Trophoblast cell (in vitro differentiated cells and primary cell): ENCODE data around the gene RSPO3.

ENCODE experiments used
- DNase-seq, 2 donors: peaks; one replicate each; pipeline ENCODE4 v3.0.0-alpha.2; 2016
- H2AFZ ChIP-seq: 2 replicates; pipeline ENCODE4 v1.6.1; 2013; ENCODE audit warnings: low read length, moderate library complexity, mild to moderate bottlenecking; ENCODE audit not compliant: insufficient read depth, poor library complexity
- H2AK5ac ChIP-seq: 2 replicates; pipeline ENCODE4 v1.6.1; 2013; ENCODE audit warnings: mild to moderate bottlenecking, low read length
- H2BK120ac ChIP-seq: 2 replicates; pipeline ENCODE4 v1.6.1; 2013; ENCODE audit warnings: low read length, mild to moderate bottlenecking, moderate library complexity; ENCODE audit not compliant: insufficient read depth, poor library complexity
- H2BK12ac ChIP-seq: 2 replicates; pipeline ENCODE4 v1.6.1; 2013; ENCODE audit warnings: mild to moderate bottlenecking, low read length, moderate library complexity
- H2BK5ac ChIP-seq: 2 replicates; pipeline ENCODE4 v1.6.1; 2013; ENCODE audit warnings: low read length, low read depth, moderate library complexity, mild to moderate bottlenecking; ENCODE audit not compliant: poor library complexity
- H3K14ac ChIP-seq: 2 replicates; pipeline ENCODE4 v1.6.1; 2013; ENCODE audit warnings: mild to moderate bottlenecking, low read length
- H3K18ac ChIP-seq: 2 replicates; pipeline ENCODE4 v1.6.1; 2013; ENCODE audit warnings: mild to moderate bottlenecking, low read length
- H3K23ac ChIP-seq: 2 replicates; pipeline ENCODE4 v1.6.1; 2013; ENCODE audit warnings: low read length
- H3K27ac ChIP-seq: 2 replicates; pipeline ENCODE4 v1.5.1; 2013; ENCODE audit warnings: low read depth, mild to moderate bottlenecking, inconsistent platforms, low read length, moderate library complexity
- H3K27me3 ChIP-seq: 2 replicates; pipeline ENCODE4 v1.6.1; 2013; ENCODE audit warnings: inconsistent platforms, mild to moderate bottlenecking, low read length, moderate library complexity; ENCODE audit not compliant: insufficient read depth
- H3K36me3 ChIP-seq, 2 experiments: 1 replicate in 1 of 2; 2 replicates in 1 of 2; pipeline ENCODE4 v1.6.1; 2013; ENCODE audit warnings: low read length in 2 of 2, mild to moderate bottlenecking in 2 of 2, moderate library complexity in 1 of 2; ENCODE audit not compliant: insufficient read depth in 2 of 2, control insufficient read depth in 1 of 2
- H3K4ac ChIP-seq: 2 replicates; pipeline ENCODE4 v1.6.1; 2013; ENCODE audit warnings: low read depth, mild to moderate bottlenecking, low read length, moderate library complexity
- H3K4me1 ChIP-seq, 2 experiments: 1 replicate in 1 of 2; 2 replicates in 1 of 2; pipeline ENCODE4 v1.6.1; 2013; ENCODE audit warnings: low read length in 2 of 2, mild to moderate bottlenecking in 2 of 2, moderate library complexity in 1 of 2; ENCODE audit not compliant: insufficient read depth in 2 of 2, control insufficient read depth in 1 of 2
- H3K4me2 ChIP-seq: 2 replicates; pipeline ENCODE4 v1.6.1; 2013; ENCODE audit warnings: inconsistent platforms, mild to moderate bottlenecking, low read length, moderate library complexity
- H3K4me3 ChIP-seq: 2 replicates; pipeline ENCODE4 v1.5.1; 2013; ENCODE audit warnings: mild to moderate bottlenecking, low read depth, low read length, inconsistent platforms
- H3K79me1 ChIP-seq: one replicate; pipeline ENCODE4 v1.6.1; 2013; ENCODE audit warnings: low read length
- H3K79me2 ChIP-seq: 2 replicates; pipeline ENCODE4 v1.6.1; 2013; ENCODE audit warnings: low read length, mild to moderate bottlenecking; ENCODE audit not compliant: control insufficient read depth, insufficient read depth, poor library complexity
- H3K9ac ChIP-seq: 2 replicates; pipeline ENCODE4 v1.6.1; 2013; ENCODE audit warnings: mild to moderate bottlenecking, low read length
- H3K9me3 ChIP-seq: 2 replicates; pipeline ENCODE4 v1.6.1; 2013; ENCODE audit warnings: low read depth, mild to moderate bottlenecking, control low read depth, inconsistent platforms, low read length; ENCODE audit not compliant: insufficient read depth
- H4K12ac ChIP-seq: 2 replicates; pipeline ENCODE4 v1.6.1; 2013; ENCODE audit warnings: low read depth, mild to moderate bottlenecking, low read length, moderate library complexity
- H4K8ac ChIP-seq: 2 replicates; pipeline ENCODE4 v1.6.1; 2013; ENCODE audit warnings: low read depth, mild to moderate bottlenecking, low read length, moderate library complexity
- H4K91ac ChIP-seq: one replicate; pipeline ENCODE4 v1.6.1; 2013; ENCODE audit warnings: low read depth, mild to moderate bottlenecking, low read length, moderate library complexity
- WGBS: extraction: QIAGEN DNeasy Blood & Tissue Kit; methylation state at CpG from one replicate; pipeline ENCODE4 v1.1.7; 2013; ENCODE audit warnings: missing lambda C conversion rate; ENCODE audit not compliant: insufficient read length, insufficient coverage; ENCODE audit errors: extremely low coverage; 5-methylcytosine and 5-hydroxymethylcytosine counted together

Gene RSPO3

DNA sequence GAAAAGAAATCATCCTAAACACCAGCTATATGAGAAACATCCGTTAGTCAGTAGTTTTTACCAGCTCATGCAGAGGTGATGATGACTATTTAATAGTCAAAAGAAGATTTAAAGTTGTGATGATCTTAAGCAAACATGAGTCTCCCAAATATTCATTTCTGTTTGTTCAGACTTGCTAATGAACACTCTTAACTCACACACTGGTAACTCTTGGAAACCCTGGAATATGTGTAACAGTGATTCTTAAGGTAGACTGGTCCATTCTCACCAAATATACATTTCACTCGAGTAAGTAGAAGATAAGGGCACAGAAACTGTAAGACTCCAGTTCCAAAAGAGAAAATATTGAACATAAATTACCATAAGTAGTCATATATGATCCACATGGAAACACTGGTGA lies 29.1 kb downstream of the RSPO3 start:
- H4K12ac ChIP-seq = no peak overlapping the region
- H2AK5ac ChIP-seq = no peak overlapping the region
- H3K79me2 ChIP-seq = no peaks in the 10 kb centered on the region
- DNase-seq = no peak
- H3K9me3 ChIP-seq = no peaks in the 10 kb centered on the region
- no peaks in the 10 kb centered on the region for H3K36me3 ChIP-seq
- H3K14ac ChIP-seq = no peak overlapping the region
- H3K4me3 ChIP-seq = no peak overlapping the region
- H3K4me1 ChIP-seq = peaks cover 0 to 4% of the 10 kb centered on the region in 2 experiments
- no peak overlapping the region for H2BK12ac ChIP-seq
- H2BK5ac ChIP-seq = no peak overlapping the region
- no peak overlapping the region for H3K4me2 ChIP-seq
- no peak overlapping the region for H2BK120ac ChIP-seq
- no peak overlapping the region for H4K8ac ChIP-seq
- WGBS = no CpG with 5 or more reads among the region's 2 CpGs
- no peak overlapping the region for H3K4ac ChIP-seq
- no peak overlapping the region for H3K23ac ChIP-seq
- H3K9ac ChIP-seq = no peak overlapping the region
- H4K91ac ChIP-seq = no peak overlapping the region
- H3K27me3 ChIP-seq = no peaks in the 10 kb centered on the region
- no peak overlapping the region for H3K18ac ChIP-seq
- H3K79me1 ChIP-seq = no peaks in the 10 kb centered on the region
- H3K27ac ChIP-seq = no peak overlapping the region
- H2AFZ ChIP-seq = no peak overlapping the region

DNA sequence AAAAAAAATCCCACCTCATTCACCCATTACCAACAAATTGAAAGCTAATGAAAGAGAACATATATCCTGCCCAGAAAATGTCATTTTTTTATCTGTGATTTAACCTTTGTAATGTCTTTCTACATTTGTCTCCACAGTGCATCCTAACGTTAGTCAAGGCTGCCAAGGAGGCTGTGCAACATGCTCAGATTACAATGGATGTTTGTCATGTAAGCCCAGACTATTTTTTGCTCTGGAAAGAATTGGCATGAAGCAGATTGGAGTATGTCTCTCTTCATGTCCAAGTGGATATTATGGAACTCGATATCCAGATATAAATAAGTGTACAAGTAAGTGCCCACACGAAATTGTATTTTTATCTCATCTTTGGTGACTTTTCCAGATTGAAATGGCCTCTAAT lies 30.0 kb downstream of the RSPO3 start:
- no peaks in the 10 kb centered on the region for H3K79me2 ChIP-seq
- H4K12ac ChIP-seq = no peak overlapping the region
- H3K14ac ChIP-seq = no peak overlapping the region
- no peak overlapping the region for H2AK5ac ChIP-seq
- H3K27me3 ChIP-seq = no peaks in the 10 kb centered on the region
- no peak overlapping the region for H3K18ac ChIP-seq
- H4K91ac ChIP-seq = no peak overlapping the region
- H4K8ac ChIP-seq = no peak overlapping the region
- no peaks in the 10 kb centered on the region for H3K36me3 ChIP-seq
- no peaks in the 10 kb centered on the region for H3K9me3 ChIP-seq
- H3K4me3 ChIP-seq = no peak overlapping the region
- H3K23ac ChIP-seq = no peak overlapping the region
- no peak overlapping the region for H3K9ac ChIP-seq
- H2BK12ac ChIP-seq = no peak overlapping the region
- H2BK120ac ChIP-seq = no peak overlapping the region
- no peaks in the 10 kb centered on the region for H3K79me1 ChIP-seq
- H2BK5ac ChIP-seq = no peak overlapping the region
- no CpG with 5 or more reads among the region's 3 CpGs for WGBS
- no peak overlapping the region for H3K4ac ChIP-seq
- H2AFZ ChIP-seq = no peak overlapping the region
- no peak for DNase-seq
- H3K27ac ChIP-seq = no peak overlapping the region
- H3K4me2 ChIP-seq = no peak overlapping the region
- H3K4me1 ChIP-seq = peaks cover 0 to 4% of the 10 kb centered on the region in 2 experiments

DNA sequence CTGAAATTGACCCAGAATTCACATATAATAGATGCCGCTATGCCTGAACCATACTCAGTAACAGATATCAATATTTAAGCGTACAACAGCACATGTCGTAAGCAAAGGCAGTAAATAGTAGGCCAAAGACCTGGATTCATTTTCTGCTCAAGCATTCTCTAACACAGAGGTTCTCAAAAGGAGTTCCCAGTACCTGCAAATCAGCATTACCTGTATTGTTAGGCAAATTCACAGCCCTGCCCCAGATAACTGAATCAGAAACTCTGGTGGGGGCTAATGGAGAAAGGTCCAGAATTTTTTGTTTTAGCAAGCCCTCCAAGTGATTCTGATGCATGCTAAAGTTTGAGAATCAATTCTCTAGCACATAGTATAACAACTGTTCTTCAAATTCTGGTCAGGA lies 36.0 kb downstream of the RSPO3 start:
- Histone ChIP-seq H4K91ac (no peak overlapping the region), H3K9me3 (no peaks in the 10 kb centered on the region), H2BK5ac (no peak overlapping the region), H3K4ac (no peak overlapping the region), H3K79me2 (no peaks in the 10 kb centered on the region), H3K18ac (no peak overlapping the region), H3K4me1 (no peaks in the 10 kb centered on the region), H3K27ac (no peak overlapping the region), H2AFZ (no peak overlapping the region), H4K8ac (no peak overlapping the region), H3K27me3 (no peaks in the 10 kb centered on the region), H2BK12ac (no peak overlapping the region), H3K23ac (no peak overlapping the region), H3K36me3 (no peaks in the 10 kb centered on the region), H2AK5ac (no peak overlapping the region), H3K14ac (no peak overlapping the region), H2BK120ac (no peak overlapping the region), H4K12ac (no peak overlapping the region), H3K4me2 (no peak overlapping the region), H3K79me1 (no peaks in the 10 kb centered on the region), H3K9ac (no peak overlapping the region), H3K4me3 (no peak overlapping the region)
- no peak for DNase-seq
- no CpG with 5 or more reads among the region's 3 CpGs for WGBS

GRCh38 chr6:127160484-127160883 lies 42.0 kb downstream of the RSPO3 start:
- no peaks in the 10 kb centered on the region for H3K79me1 ChIP-seq
- H3K9me3 ChIP-seq = no peaks in the 10 kb centered on the region
- no peak overlapping the region for H3K14ac ChIP-seq
- no peak overlapping the region for H3K4ac ChIP-seq
- no peak overlapping the region for H3K9ac ChIP-seq
- no peak overlapping the region for H3K4me3 ChIP-seq
- no peak overlapping the region for H2BK12ac ChIP-seq
- no peak overlapping the region for H2AFZ ChIP-seq
- WGBS = no CpG with 5 or more reads among the region's 1 CpG
- no peak for DNase-seq
- H3K18ac ChIP-seq = no peak overlapping the region
- H2AK5ac ChIP-seq = no peak overlapping the region
- no peaks in the 10 kb centered on the region for H3K4me1 ChIP-seq
- no peak overlapping the region for H4K8ac ChIP-seq
- no peak overlapping the region for H2BK120ac ChIP-seq
- H3K27ac ChIP-seq = no peak overlapping the region
- no peaks in the 10 kb centered on the region for H3K79me2 ChIP-seq
- H4K91ac ChIP-seq = no peak overlapping the region
- H2BK5ac ChIP-seq = no peak overlapping the region
- H3K4me2 ChIP-seq = no peak overlapping the region
- H3K27me3 ChIP-seq = no peaks in the 10 kb centered on the region
- H3K36me3 ChIP-seq = no peaks in the 10 kb centered on the region
- no peak overlapping the region for H4K12ac ChIP-seq
- H3K23ac ChIP-seq = no peak overlapping the region
